SU-DHL-6 (cell line): ENCODE data around the gene NEK6.

Source experiments
- CTCF ChIP-seq: fragments of 200-600 bp; sonication (generic); IDR thresholded peaks from one replicate; pipeline ENCODE4 v1.5.1; 2017; ENCODE audit warnings: antibody characterized with exemption, mild to moderate bottlenecking, low read length, moderate library complexity; ENCODE audit not compliant: insufficient read depth, poor library complexity, severe bottlenecking
- EZH2phosphoT487 ChIP-seq: fragments of 200-600 bp; sonication (generic), shearing (Covaris generic); conservative IDR thresholded peaks from 2 replicates; pipeline ENCODE4 v1.6.1; 2018; ENCODE audit warnings: mild to moderate bottlenecking, antibody characterized with exemption, low read length, moderate library complexity, mixed read lengths

GRCh38 chr9:124321935-124322334, 64.2 kb downstream of the NEK6 start:
- TF ChIP-seq CTCF (no peak), EZH2phosphoT487 (no peak)
